NCI-H146 treated with DMSO at 0.1 percent for 48 hours (cell line): Measurements from ENCODE around the gene UCK1.
"Not testable (repeated sequence)": the region's sequence is repeated elsewhere in the genome, so short reads cannot be mapped to it uniquely, and the experiment has no call there.

Experiments
- DNase-seq: peaks from one replicate; lab custom pipeline; 2025; ENCODE audit not compliant: unreplicated experiment; lab: John Stamatoyannopoulos, UW

The UCK1 gene

DNA sequence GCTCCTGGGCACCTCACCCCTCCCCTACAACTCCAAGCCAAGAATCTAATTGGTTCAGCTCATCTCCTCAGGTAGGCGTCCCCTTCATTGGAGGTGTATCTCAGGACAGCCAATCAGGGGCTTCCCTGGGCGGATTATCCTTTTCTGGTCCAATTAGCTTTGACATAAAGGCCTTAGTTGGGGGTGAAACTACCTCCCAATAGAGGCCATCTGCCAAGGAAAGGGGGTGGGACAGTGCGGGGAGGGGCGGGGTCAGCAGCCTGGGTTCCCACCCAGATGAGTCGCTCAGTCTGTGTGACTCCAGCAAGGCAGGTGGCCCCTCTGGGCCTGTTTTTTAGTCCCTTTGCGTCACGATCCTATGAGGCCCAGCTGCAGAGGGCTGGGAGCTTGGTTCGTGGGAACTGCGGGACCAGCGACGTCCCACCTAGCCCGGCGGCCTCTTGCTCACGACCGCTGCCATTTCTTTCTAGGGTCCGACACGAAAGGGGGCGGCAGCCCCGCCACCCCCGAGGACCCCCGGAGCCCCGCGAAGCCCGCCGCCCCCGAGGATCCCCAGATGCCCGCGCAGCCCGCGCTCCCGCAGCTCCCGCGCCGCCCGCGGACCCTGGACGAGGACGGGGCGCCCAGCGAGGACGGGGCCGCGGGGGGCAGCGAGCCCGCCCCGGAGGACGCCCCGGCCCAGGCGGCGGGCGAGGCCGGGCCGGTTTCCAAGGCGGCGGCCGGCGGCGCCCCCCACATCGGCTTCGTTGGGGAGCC lies 23.2 kb upstream of the UCK1 start:
- DNase-seq, result no peak

DNA sequence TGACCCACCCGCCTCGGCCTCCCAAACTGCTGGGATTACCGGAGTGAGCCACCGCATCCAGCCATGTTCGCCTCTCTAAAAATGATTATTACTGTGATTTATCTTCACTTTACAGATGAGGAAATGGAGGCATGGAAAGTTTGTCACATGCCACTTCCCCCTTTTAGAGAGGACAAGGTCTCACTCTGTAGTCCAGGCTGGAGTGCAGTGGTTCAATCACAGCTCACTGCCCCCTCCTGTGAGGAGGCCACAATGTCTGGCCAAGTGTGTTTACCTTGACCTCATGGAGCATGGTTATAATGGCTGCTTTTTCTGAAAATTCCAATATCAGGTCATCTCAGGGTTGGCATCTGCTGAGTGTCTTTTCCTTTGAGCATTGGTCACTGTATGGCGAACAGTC lies 21.0 kb upstream of the UCK1 start:
- no peak for DNase-seq

DNA sequence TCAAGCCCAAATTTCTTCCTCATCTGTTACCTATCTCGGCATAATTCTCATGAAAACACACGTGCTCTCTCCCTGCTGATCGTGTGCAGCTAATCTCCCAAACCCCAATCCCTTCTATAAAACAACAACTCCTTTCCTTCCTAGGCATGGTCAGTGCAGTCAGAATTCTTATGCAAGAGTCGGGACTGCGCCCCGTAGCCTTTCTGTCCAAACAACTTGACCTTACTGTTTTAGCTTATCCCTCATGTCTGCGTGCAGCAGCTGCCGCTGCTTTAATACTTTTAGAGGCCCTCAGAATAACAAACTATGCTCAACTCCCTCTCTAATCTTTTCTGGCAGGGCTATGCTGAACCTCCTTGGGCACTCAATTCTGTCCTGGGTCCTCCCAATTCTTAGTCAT lies 19.4 kb upstream of the UCK1 start:
- not testable (repeated sequence) for DNase-seq

DNA sequence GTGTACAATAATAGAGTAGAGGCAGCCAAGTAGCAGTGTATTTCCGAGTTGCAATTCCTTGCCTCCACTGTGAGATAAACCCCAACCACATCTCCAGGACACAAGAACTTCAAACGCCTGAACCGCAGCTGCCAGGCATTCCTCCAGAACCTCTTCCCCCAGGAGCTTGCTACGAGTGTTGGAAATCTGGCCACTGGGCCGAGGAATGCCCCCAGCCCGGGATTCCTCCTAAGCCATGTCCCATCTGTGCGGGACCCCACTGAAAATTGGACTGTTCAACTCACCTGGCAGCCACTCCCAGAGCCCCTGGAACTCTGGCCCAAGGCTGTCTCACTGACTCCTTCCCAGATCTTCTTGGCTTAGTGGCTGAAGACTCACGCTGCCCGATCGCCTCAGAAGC lies 18.1 kb upstream of the UCK1 start:
- not testable (repeated sequence) for DNase-seq

DNA sequence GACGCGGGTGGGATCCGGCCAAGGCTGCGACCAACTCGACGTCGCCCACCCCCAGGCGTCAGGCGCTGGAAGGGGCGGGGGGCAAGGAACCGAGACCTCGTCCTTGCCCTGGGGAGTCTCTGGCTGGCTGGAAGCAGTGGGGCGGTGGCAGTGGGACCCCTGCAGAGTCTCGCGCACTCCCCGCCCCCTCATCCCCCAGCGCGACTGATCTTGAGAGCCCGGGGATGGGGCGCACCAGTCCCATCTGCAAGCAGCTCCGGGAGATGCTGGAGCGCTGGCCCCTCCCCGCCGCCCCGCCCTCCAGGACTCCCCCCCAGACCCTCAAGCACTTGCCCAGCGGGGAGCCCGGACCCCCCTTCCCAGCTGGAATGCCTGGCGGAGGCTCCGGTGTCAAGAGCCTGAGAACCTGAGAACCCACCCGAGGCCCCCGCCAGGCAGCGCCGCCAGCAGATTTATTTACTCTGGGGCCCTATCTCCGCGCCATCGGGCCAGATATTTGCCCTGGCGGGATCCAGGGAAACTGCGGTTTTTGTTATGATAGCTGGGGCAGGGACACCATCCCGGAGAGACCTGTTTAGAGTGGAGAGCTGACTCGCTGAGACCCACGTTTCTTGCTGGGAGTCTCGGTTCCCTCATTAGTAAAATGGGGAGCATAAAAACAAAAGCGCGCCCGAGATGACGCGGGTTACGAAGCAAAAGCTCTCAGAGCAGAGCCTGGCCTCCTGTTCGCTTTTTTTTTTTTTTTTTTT lies 15.4 kb upstream of the UCK1 start:
- DNase-seq, result no peak

DNA sequence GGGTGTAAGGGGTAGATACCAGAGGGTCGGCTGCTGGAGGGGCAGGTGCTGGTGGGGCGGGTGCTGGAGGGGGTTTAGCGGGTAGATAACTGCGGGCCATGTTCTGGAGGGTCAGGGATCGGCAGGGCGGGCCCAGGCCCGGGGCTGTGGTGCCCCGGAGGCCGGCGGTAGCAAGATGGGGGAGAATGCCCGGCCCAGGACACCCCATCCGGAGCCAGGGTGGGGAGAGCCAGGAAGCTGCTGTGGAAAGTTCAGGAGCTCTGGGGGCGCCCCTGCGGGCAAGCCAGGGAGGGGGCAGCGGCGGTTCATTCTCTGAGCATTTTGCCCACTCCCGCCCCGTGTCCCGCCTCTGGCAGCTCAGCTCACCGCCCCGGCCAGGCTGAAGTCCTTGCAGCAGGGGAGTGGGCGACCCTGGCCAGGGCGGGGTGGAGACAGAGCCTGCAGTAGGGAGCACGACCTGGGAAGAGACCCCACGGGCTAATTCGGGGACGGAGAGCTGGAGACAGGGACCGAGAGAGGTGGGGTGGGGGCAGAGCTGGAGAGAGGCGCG lies 14.8 kb upstream of the UCK1 start:
- DNase-seq, result no peak

DNA sequence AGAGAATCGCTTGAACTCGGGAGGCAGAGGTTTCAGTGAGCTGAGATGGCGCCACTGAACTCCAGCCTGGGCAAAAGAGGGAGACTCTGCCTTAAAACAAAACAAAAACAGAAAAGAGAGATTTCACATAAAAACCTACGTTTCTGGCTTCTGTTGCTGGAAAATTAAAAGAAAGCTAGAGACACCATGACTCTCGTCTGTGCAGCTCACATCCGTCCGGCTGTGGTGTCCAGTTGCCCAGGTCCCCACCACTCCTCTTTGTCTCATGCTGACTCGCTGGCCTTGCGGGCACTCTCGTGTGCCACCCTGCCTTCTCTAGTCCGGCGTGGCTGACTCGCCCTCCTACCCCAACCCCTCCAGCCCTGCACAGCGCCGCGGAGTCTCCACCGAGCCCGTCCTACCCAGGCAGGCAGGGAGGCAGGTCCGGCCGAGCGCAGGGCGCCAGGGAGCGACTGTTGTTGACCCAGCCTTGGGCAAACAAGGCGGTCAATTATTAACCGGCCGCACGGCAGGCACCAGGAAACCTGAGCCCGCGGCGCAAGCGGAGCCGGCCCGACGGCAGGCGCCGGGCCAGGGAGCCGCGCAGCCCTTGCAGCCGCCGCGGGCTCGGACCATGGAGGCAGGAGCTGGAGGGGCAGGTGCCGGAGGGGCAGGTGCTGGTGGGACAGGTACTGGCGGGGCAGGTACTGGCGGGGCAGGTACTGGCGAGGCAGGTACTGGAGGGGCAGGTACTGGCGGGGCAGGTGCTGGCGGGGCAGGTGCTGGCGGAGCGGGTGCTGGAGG lies 14.1 kb upstream of the UCK1 start, which contains the start of gene PRRT1B:
Gene PRRT1B (plus strand): TSS at position 521 of the 783 bp plus-strand sequence. CDS start 93 bp downstream, at position 614.
- no peak for DNase-seq

DNA sequence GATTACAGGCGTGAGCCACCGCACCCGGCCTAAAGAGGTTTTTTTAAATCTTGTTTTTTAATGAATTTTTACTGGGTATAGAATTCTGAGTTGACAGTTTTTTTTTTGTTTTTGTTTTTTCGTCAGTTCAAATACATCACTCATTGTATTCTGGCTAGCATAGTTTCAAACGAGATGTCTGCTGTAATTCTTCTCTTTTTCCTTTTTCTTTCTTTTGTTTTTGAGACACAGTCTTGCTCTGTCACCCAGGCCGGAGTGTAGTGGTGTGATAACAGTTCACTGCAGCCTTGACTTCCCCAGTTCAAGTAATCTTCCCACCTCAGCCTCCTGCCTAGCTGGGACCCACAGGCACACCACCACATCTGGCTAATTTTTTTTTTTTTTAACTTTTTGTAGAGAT lies 12.1 kb upstream of the UCK1 start:
- DNase-seq, result no peak

DNA sequence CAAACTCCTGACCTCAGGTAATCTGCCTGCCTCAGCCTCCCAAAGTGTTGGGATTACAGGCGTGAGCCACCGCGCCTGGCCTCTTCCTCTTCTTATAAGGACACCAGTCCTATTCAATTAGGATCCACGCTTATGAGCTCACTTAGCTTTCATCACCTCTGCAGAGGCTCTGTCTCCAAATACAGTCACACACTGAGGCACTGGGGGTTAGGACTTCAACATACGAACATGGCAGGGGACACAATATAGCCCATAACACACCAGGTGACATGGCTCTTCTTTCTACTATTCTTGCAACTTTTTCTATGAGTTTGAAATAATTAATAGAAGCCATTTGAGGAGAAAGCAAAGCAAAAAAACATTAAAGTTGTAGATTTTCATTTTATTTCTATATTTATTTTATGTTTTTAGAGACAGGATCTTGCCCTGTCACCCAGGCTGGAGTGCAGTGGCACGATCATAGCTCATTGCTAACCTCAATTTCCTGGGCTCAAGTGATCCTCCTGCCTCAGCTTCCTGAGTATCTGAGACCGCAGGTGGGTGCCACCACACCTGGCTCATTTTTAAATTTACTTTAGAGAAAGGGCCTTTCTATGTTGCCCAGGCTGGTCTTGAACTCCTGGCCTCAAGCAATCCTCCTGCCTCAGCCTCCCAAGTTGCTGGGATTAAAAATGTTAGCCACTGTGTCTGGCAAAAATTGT lies 8.3 kb upstream of the UCK1 start:
- no peak for DNase-seq

DNA sequence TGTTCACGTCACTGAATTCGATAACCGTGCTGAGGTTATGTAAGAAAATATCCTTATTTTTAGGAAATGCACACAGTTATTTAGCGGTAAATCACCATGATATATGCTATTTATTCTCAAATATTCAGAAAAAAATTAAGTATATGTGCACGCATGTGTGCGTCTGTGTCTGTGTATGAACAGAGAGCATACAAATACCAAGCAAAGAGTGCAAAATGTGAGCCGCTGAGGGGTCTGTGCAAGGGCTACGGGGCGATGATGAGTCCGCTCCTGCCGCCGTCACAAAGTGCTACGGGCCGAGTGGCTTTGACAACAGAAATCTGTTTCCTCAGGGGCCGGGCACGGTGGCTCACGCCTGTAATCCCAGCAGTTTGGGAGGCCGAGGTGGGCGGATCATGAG lies 6.9 kb upstream of the UCK1 start:
- DNase-seq, result no peak

DNA sequence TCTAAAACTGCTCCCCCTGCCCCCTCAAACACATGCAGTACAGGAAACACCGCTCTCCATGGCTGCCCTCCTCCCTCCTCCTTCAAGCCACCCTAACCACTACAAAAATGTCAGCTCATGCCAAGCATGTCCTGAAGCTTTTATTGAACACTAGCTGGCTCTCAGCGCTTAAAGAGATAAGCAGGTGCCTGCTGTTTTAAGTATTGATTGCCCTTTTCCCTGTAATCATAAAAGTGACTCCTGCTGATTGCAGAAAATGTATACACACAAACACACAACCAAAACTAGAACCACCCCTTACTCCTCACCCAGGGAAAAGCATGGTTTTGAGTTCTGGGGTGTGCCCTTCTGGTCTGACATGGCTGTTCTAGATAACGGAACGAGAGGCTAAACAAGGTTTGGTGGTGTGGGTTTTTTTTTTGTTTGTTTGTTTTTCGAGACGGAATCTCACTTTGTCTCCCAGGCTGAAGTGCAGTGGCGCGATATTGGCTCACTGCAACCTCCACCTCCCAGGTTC lies 3.7 kb upstream of the UCK1 start:
- DNase-seq, result peak; percentile 14

DNA sequence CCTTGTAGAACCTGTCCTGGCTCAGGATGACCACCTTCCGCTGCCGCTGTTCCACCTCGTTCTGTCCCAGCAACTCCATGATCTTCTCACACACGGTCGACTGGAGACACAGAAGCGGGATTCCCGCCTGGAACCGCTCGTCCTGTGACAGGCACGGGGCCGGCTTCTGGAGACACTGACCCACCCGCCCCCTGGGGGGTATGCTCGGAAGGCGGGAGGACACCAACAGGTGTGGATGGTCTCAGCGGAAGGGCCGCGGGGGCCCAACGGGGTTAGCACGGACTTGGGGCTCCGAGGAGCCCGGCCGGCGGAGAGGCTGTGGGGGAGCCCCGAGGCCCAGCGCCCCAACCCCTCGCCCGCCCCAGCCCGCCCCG lies 530 bp downstream of the UCK1 start:
- DNase-seq, result peak; percentile 0

DNA sequence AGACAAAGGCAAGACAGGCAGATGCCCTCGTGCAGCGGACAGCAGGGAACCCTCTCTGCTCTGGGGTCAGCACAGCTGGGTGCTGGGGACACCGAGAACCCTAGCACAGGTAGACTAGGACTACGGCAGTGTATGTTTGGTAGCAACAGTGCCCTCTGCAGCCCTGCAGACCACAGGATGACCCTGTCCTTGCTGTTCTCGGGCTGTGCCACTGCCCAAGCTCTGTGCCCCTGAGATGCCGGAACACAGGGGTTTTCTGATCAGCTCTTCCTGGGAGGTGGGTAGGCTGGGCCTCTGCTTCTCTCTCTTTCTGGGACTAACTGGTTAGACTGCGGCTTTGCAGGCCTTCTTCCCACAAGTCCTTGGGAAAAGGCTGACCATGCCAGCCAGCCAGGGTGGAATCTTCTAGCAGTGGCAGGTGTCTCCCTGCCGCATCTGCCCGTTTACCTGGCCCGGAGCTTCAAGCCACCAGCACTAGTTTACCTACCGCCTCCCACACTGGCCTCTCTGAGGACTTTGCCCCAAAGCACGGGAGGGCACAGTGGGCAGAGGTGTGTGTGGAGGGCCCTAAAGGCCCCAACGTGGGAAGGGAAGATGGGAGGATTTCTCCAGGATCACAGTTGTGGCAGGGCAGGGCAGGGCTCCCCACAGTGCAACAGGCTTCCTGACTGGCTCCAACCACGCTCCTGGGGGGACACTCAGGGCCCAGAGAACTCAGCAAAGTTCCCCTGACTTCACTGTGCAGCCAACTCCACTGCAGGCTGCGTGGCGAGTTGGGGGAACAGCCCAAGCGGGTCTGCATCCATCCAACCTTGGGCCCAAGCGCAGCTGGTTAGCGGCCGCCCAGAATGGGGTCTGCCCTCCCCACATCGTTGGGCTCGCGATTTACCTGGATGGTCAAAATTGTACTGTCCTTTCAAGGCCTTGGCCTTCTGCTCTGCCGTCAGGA lies 1.2 kb downstream of the UCK1 start:
- DNase-seq, result no peak

DNA sequence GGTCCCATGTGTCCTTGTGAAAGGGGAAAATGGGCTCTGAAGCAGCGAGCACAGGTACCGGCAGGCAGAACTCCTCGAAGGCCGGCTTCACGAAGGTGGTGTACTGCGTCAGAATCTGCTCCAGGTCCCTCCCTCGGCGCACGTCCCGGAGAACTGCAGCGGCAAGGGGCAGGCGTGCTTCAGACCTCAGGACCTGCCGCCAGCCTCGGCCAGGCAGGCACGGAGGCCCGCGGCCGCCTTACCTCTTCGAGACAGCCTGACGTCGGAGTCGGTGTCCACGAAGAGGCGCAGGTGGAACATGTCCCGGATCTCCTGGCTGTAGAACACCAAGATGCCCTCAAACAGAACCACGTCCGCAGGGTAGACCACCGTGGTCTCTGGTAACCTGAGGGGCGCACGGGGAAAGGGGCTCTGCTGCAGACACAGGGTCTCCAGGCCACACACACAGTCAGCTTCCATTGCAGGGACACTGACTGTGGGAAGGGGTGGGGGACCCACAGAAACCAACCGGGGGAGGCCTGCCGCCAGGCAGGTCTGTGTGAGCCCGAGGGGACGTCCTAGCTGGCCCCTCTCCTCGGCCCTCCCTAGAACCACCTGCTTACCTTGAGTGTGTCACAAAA lies 2.1 kb downstream of the UCK1 start:
- DNase-seq, result no peak

DNA sequence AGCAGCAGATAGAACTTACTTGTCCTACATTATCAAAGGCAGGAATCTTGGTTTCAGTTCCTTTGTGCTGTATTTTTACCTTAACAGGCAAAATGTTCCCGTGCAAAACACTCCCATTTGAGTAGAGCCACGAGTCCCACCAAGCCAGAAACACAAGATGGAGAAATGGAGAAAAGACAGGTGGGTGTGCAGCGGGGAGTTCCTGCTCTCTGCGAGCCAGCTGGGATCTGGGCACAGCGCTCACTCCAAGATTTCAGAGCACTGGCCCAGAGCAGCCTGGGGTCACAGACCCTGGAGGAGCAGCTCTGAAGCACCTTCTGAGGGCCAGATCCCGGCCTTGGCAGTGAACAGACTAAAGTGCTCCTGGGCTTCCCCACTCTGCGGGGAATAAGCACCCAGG lies 2.9 kb downstream of the UCK1 start:
- DNase-seq, result no peak

DNA sequence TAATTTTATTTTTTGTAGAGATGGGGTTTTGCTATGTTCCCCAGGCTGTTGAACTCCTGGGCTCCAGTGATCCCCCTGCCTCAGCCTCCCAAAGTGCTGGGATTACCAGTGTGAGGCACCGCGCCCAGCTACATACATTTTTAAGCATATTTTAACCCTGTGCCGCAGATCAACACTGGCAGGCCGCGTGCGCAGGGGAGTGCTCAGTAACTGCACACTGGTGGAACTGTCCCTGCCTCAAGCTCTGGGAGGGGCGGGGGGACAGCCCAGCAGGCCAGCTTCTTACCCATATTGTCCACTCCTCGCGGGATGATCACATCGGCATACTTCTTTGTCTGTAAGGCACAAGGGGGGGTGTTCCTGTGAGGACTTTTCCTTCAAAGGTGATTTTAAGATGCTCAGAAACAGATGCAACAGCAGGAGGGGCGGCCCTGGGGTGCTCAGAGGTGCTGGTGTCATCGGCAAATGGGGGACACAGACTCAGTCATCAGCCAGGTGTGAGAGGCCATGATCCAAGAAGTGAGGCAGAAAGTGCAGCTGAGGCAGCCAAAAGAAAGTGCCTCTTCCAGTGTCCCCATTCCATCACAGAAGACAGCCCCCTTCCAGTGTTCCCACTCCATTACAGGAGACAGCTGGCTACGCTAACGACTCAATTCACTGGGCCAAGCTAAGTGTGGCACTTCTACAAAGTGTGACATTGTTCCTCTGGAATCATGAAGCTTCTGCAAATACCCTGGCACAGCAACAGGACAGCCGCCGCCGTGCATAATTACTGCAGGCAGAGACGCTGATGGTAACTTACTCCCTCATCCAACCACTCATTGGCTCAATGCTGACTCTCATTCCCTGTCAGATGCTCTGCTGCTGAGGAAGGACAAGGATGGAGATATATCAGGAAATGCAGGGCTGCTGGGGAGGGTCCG lies 5.2 kb downstream of the UCK1 start:
- no peak for DNase-seq

DNA sequence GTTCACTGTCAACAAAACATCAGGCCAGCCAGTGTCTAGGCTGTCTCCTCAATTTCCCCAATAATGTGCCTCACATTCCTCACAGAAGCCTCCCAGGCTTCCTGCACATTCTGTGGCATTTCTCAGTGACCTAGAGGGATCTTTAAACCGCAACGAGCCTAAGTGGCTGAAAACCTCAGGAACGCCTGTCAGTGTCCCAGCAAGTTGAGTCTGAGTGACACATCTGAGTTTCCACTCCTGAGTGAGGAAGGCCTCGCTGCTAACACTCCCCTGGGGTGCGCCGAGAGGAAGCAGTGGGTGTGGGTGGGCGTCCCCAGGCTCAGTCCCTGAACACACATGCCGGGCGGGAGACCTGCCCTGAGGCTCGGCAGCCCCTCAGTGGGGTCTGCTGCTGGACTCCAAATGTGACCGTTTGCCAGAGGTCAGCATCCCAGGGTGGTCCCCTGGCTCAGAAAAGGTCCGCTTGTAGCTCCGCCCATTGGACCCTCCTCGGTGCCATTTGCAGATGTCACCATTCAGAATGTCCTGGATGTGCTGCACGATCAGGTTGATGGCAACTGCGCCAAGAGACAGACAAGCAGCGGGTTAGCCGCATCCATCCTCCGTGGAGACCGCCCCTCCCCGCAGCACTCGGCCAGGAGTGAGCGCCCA lies 6.3 kb downstream of the UCK1 start:
- no peak for DNase-seq
